ENCODE results near the gene ST6GALNAC5.

ST6GALNAC5 gene

GRCh38 chr1:77021732-77022131 is 154.5 kb downstream of the ST6GALNAC5 start:
- DNase-seq (ENCODE audit: low read depth), result no peak
- TF ChIP-seq POLR2A (IDR thresholded peaks at IDR 0.05; ENCODE audit: extremely low read depth, insufficient read length), result no peak
- TF ChIP-seq CTCF (IDR thresholded peaks at IDR 0.05; ENCODE audit: low read depth, low read length), result no peak
- TF ChIP-seq MYC (IDR thresholded peaks at IDR 0.05; ENCODE audit: low read depth, low read length), result no peak
- no peak for TF ChIP-seq MAX (IDR thresholded peaks at IDR 0.05; ENCODE audit: low read depth, low read length)
- no peak overlapping the region for H3K4me3 ChIP-seq (ENCODE audit: low read depth, low read length)

- no peak for TF ChIP-seq POLR2A (IDR thresholded peaks at IDR 0.05; ENCODE audit: extremely low read depth, insufficient read length)
- no peak for TF ChIP-seq MAX (IDR thresholded peaks at IDR 0.05; ENCODE audit: low read depth, low read length)
- no peak overlapping the region for H3K4me3 ChIP-seq (ENCODE audit: low read depth, low read length)
- no peak for DNase-seq (ENCODE audit: low read depth)
Measured at GRCh38 chr1:77024500-77024899, 157.2 kb downstream of the ST6GALNAC5 start.

GRCh38 chr1:77025599-77025998 is 158.3 kb downstream of the ST6GALNAC5 start:
- no peak for DNase-seq (ENCODE audit: low read depth)
- H3K4me3 ChIP-seq (ENCODE audit: low read depth, low read length), result no peak overlapping the region
- TF ChIP-seq MYC (IDR thresholded peaks at IDR 0.05; ENCODE audit: low read depth, low read length), result no peak
- no peak for TF ChIP-seq POLR2A (IDR thresholded peaks at IDR 0.05; ENCODE audit: extremely low read depth, insufficient read length)
- TF ChIP-seq MAX (IDR thresholded peaks at IDR 0.05; ENCODE audit: low read depth, low read length), result no peak
- TF ChIP-seq CTCF (IDR thresholded peaks at IDR 0.05; ENCODE audit: low read depth, low read length), result no peak

- TF ChIP-seq MAX (IDR thresholded peaks at IDR 0.05; ENCODE audit: low read depth, low read length) (no peak), POLR2A (IDR thresholded peaks at IDR 0.05; ENCODE audit: extremely low read depth, insufficient read length) (no peak), MYC (IDR thresholded peaks at IDR 0.05; ENCODE audit: low read depth, low read length) (no peak), CTCF (IDR thresholded peaks at IDR 0.05; ENCODE audit: low read depth, low read length) (no peak)
- H3K4me3 ChIP-seq (ENCODE audit: low read depth, low read length), result no peak overlapping the region
- DNase-seq (ENCODE audit: low read depth), result no peak
Measured at GRCh38 chr1:77026135-77026534, 158.9 kb downstream of the ST6GALNAC5 start.

- DNase-seq (ENCODE audit: low read depth), result no peak
- H3K4me3 ChIP-seq (ENCODE audit: low read depth, low read length), result no peak overlapping the region
- TF ChIP-seq CTCF (IDR thresholded peaks at IDR 0.05; ENCODE audit: low read depth, low read length) (no peak), MAX (IDR thresholded peaks at IDR 0.05; ENCODE audit: low read depth, low read length) (no peak), MYC (IDR thresholded peaks at IDR 0.05; ENCODE audit: low read depth, low read length) (no peak)
Measured at GRCh38 chr1:77026640-77027039, 159.4 kb downstream of the ST6GALNAC5 start.

GRCh38 chr1:77027847-77028246 is 160.6 kb downstream of the ST6GALNAC5 start:
- no peak for DNase-seq (ENCODE audit: low read depth)
- TF ChIP-seq MAX (IDR thresholded peaks at IDR 0.05; ENCODE audit: low read depth, low read length), result no peak
- H3K4me3 ChIP-seq (ENCODE audit: low read depth, low read length), result no peak overlapping the region
